Heart left ventricle (tissue), 16 donors: ENCODE data around the gene GH1. TPM values are rescaled to one million over a fixed set of nuclear protein-coding genes. Genes with fewer than 3 reads are reported as not detected.

Experiments
- ATAC-seq, 4 donors: fragments of 200-7000 bp; cut with Tn5 transposase; one replicate each; pipeline ENCODE4 v1.9.1; 2020 to 2022; ENCODE audit warnings: moderate library complexity in 4 of 4, mild to moderate bottlenecking in 3 of 4, moderate number of reproducible peaks in 1 of 4
- DNase-seq, 5 donors: peaks; one replicate each; pipeline ENCODE4 v3.0.0-alpha.2; 2020
- H3K27ac ChIP-seq, 12 donors: fragments of 200-600 bp; sonication (generic) in 4 of 12; one replicate each; pipeline versions ENCODE4 v1.5.0 to v1.8.0; 2016 to 2022; ENCODE audit warnings: mild to moderate bottlenecking in 2 of 12
- H3K27me3 ChIP-seq, 9 donors: fragments of 200-600 bp; sonication (generic) in 2 of 9; one replicate each; pipeline versions ENCODE4 v1.5.1 to v1.8.0; 2016 to 2022; ENCODE audit warnings: mild to moderate bottlenecking in 3 of 9
- H3K36me3 ChIP-seq, 9 donors: fragments of 200-600 bp; sonication (generic) in 2 of 9; one replicate each; pipeline versions ENCODE4 v1.5.0 to v1.8.0; 2018 to 2022; ENCODE audit warnings: mild to moderate bottlenecking in 2 of 9
- H3K4me1 ChIP-seq, 12 donors: fragments of 200-600 bp; sonication (generic) in 4 of 12; one replicate each; pipeline versions ENCODE4 v1.5.0 to v1.8.0; 2016 to 2022; ENCODE audit warnings: mild to moderate bottlenecking in 3 of 12
- H3K4me3 ChIP-seq, 12 donors: fragments of 200-600 bp; sonication (generic) in 4 of 12; one replicate each; pipeline versions ENCODE4 v1.5.0 to v1.8.0; 2017 to 2022; ENCODE audit warnings: mild to moderate bottlenecking in 9 of 12, moderate library complexity in 4 of 12
- H3K9me3 ChIP-seq, 12 donors: fragments of 200-600 bp; sonication (generic) in 4 of 12; one replicate each; pipeline versions ENCODE4 v1.5.0 to v1.8.0; 2016 to 2022; ENCODE audit warnings: mild to moderate bottlenecking in 1 of 12
- CTCF ChIP-seq, 12 donors: fragments of 200-600 bp; sonication (generic) in 4 of 12; IDR thresholded peaks; one replicate each; pipeline versions ENCODE4 v1.5.0 to v1.8.0; 2018 to 2022; ENCODE audit warnings: antibody characterized with exemption in 12 of 12, mild to moderate bottlenecking in 5 of 12
- POLR2A ChIP-seq, 2 donors: fragments of 450-650 bp; IDR thresholded peaks; one replicate each; pipeline ENCODE4 v1.6.1; 2017; ENCODE audit warnings: antibody characterized with exemption in 2 of 2, mild to moderate bottlenecking in 2 of 2, moderate library complexity in 2 of 2
- WGBS, 4 donors: extraction: QIAGEN DNeasy Blood & Tissue Kit in 2 of 4; methylation state at CpG; one replicate each; pipeline versions ENCODE4 v1.1.5 to v1.1.7; 2013 to 2018; 5-methylcytosine and 5-hydroxymethylcytosine counted together
- intact Hi-C, 10 donors: fragments of 100-400 bp; cut with DNase I; formaldehyde crosslinking; loops; one replicate each; pipeline versions ENCODE4 v1.11.1 to v1.14.2; 2022
- polyA plus RNA-seq, 2 donors: library from polyadenylated mRNA; stranded (reverse); fragments of 200-250 nt; gene quantifications; one replicate each; pipeline ENCODE4 v1.2.3, GENCODE V29; 2013
- total RNA-seq, 9 donors: library from RNA; depleted of rRNA in 2 of 9; stranded (reverse); fragments of >200 nt in 2 of 9; fragmentation: NEBNext Ultra II Directional in 3 of 9; extraction: Animal tissue kit (Norgen Biotek cat#: 25700) in 3 of 9; gene quantifications; one replicate each; pipeline versions ENCODE4 v1.1.0 to v1.2.4, GENCODE V29; 2016 to 2023
- donor health status: ischemic (EF 13 %, LVEDD 7.1; RV severe dilation, severe dysfunction).
- donor health status: healthy with polysubstance abuse.
- donor health status: DM: no; HTN: yes; CAD: no.
- donor health status: DM: no; HTN: no; CAD: no.
- donor health status: ischemic (EF 25% LVEDD 6.9; RV normal size, moderate dysfunction).
- donor health status: ischemic (EF 25% LVEDD 5.7; RV mildly dilated, moderate dysfunction).
- donor health status: healthy.
- donor health status: DM: yes; HTN: yes; CAD: no.
- donor health status: ischemic (EF 35%, LVEDD 5.7; RV mildly dilated, moderate dysfunction).
- donor health status: nonischemic (EF 11% LVEDD 7.7; RV severe dilation, severe dysfunction).
- donor health status: DM: yes; HTN: yes; CAD: no.
- donor health status: PGD.
- donor health status: ischemic (EF 29% LVEDD 5.4; RV normal size, mild dysfunction).
- donor health status: nonischemic (EF 23%, LVEDD 6.1; RV moderate dilation, normal function).

GH1 gene
- total and polyA plus RNA-seq, 11 donors = not detected

GRCh38 chr17:63933598-63933997 is 15.0 kb upstream of the GH1 start:
- intact Hi-C loops = loop anchor here in 1 of 10 donors (5.0 kb wide), 1 partner anchor 49 kb away; no protein-coding TSS in a partner anchor
- H3K27me3 ChIP-seq = no peaks in the 10 kb centered on the region
- WGBS, 4 donors = 90 to 96% (median 92%) methylated on average over 8 of the region's 8 CpGs
- no peak overlapping the region for H3K4me3 ChIP-seq
- H3K27ac ChIP-seq = no peak overlapping the region
- no peak for DNase-seq
- H3K4me1 ChIP-seq = peaks cover 0 to 25% (median 14%) of the 10 kb centered on the region in 12 donors
- ATAC-seq = no peak
- H3K9me3 ChIP-seq = no peaks in the 10 kb centered on the region
- no peak for TF ChIP-seq POLR2A (IDR thresholded peaks at IDR 0.05)
- TF ChIP-seq CTCF (IDR thresholded peaks at IDR 0.05) = no peak
- H3K36me3 ChIP-seq = no peaks in the 10 kb centered on the region

GRCh38 chr17:63932721-63933120 is 14.1 kb upstream of the GH1 start:
- Histone ChIP-seq H3K4me3 (peak overlapping the region in 1 of 12 donors; percentile 51), H3K9me3 (no peaks in the 10 kb centered on the region), H3K36me3 (no peaks in the 10 kb centered on the region), H3K4me1 (peaks cover 0 to 25% (median 14%) of the 10 kb centered on the region in 12 donors), H3K27me3 (no peaks in the 10 kb centered on the region), H3K27ac (peak overlapping the region in 5 of 12 donors; percentile 53 to 84 (median 76))
- whole genome bisulfite sequencing, 4 donors = 87 to 98% (median 90%) methylated on average over 4 of the region's 4 CpGs
- ATAC-seq = no peak
- no peak for DNase-seq
- TF ChIP-seq CTCF (IDR thresholded peaks at IDR 0.05) (no peak), POLR2A (IDR thresholded peaks at IDR 0.05) (no peak)
- intact Hi-C loops = loop anchor here in 1 of 10 donors (5.0 kb wide), 1 partner anchor 50 kb away; no protein-coding TSS in a partner anchor

- intact Hi-C loops = loop anchor here in 1 of 10 donors (5.0 kb wide), 1 partner anchor 50 kb away; no protein-coding TSS in a partner anchor
Measured at GRCh38 chr17:63931981-63932561, 13.4 kb upstream of the GH1 start, which contains the start of gene CD79B. Gene CD79B, minus strand, starts transcription at chr17:63932331. Its CDS starts 70 bp downstream, at chr17:63932261.

More at GRCh38 chr17:63931981-63932561, 13.4 kb upstream of the GH1 start, which contains the start of gene CD79B:
- Histone ChIP-seq H3K4me1 (peaks cover 0 to 25% (median 14%) of the 10 kb centered on the region in 12 donors), H3K9me3 (no peaks in the 10 kb centered on the region), H3K4me3 (peak within 1 kb of the TSS in 11 of 12 donors; percentile 16 to 51 (median 34)), H3K36me3 (no peaks in the 10 kb centered on the region), H3K27me3 (no peaks in the 10 kb centered on the region), H3K27ac (peak within 1 kb of the TSS; percentile 53 to 84 (median 74))
- peak in 2 of 4 donors; percentile 23 to 25 for ATAC-seq
- no peak for TF ChIP-seq POLR2A (IDR thresholded peaks at IDR 0.05)
- no peak for TF ChIP-seq CTCF (IDR thresholded peaks at IDR 0.05)
- DNase-seq = no peak
- 48 to 79% (median 53%) methylated on average over 12 to 19 of the region's 19 CpGs for WGBS, 4 donors
